HG03521 (cell line): ENCODE results near the gene GSPT2.
"Not testable (repeated sequence)": the region's sequence is repeated elsewhere in the genome, so short reads cannot be mapped to it uniquely, and the experiment has no call there.

Experiments
- ATAC-seq: cut with Tn5 transposase; IDR thresholded peaks from one replicate; pipeline ENCODE4 v1.9.1; 2021; ENCODE audit warnings: mild to moderate bottlenecking, moderate library complexity; ENCODE audit not compliant: unreplicated experiment

GSPT2 gene

GRCh38 chrX:51743179-51743957 lies at the start of gene GSPT2:
GSPT2 (plus strand) TSS chrX:51743442; CDS start chrX:51743627, 185 bp downstream.
- peak; percentile 96 for ATAC-seq

DNA sequence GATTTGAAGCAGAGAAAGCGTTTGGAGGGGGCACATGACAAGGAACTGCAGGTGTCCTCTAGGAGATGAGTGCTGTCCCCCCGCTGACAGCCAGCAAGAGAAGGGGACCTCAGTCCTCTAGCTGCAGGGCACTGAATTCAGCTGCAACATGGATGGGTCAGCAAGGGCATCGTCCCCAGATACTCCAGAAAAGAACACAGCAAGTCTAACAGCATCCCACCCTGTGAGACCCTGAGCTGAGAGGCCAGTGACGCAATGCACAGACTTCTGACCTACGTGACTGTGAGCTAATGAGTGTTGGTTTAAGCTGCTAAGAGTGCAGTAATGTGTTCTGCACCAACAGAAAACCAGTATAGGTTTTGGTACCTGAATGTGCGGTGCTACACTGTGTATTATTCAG lies 49.0 kb upstream of the GSPT2 start:
- ATAC-seq: no peak

- ATAC-seq: no peak
Measured at GRCh38 chrX:51697397-51697796, 45.8 kb upstream of the GSPT2 start.

- not testable (repeated sequence) for ATAC-seq
Measured at GRCh38 chrX:51710277-51711164, 32.7 kb upstream of the GSPT2 start, which contains the start of gene CENPVL1. CENPVL1 (plus strand) TSS chrX:51710512; CDS start chrX:51710512, 0 bp downstream.

GRCh38 chrX:51712943-51713647 lies 30.1 kb upstream of the GSPT2 start:
- not testable (repeated sequence) for ATAC-seq

DNA sequence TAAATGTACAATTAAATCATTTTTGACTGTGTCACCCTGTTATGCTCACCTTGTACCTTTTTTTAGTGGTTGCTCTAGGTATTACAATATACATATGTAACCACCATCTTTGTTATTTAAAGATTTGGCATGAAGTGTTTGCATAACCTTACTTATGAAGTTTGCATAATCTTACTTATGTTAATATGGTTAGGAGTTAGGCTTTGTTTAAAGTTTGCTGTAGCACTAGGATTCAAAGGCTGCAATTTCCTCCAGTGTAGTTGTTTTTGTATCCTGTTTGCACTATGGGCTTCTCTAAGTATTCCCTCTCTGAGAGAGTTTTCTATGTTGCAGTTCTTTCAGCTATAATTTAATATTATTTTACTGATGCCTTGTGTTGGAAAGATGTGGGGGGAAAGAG lies 15.0 kb upstream of the GSPT2 start:
- ATAC-seq: no peak

DNA sequence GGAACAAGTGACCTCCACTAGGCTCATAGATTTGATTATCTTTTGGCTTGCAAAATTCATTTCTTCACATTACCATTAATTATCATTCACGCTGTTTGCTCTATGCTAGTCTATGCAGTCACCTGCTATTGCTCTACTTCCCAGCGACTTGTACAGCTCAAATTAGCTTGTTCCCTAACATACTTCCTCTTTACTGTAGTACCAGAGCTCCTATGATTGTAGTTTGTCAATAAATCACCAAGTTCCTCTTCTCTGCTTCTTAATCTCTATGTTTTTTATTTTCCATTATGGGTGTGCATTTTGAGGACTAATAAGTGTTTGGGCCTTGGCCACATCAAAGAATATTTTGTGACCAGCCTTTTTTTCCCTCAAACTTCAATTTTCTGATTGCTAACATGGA lies 6.2 kb upstream of the GSPT2 start:
- no peak for ATAC-seq

DNA sequence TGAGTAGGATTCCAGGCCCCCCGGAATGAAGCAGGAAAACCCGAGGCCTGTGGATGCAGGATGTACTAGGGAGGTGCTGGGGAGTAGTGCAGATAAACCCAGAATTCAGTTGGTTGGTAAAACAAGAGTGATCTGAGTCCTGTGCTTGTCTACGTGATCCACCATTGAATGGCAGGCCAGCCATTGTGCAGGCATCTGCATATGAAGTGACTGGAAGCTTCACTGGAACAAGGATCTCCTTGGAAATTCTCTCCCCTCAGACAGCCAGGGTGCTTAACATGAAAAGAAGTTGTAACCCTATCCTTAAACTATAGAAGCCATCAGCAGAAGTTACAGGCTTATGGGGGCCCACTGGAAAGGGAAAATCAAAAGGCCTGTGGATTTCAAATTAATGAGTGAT lies 656 bp upstream of the GSPT2 start:
- ATAC-seq: no peak

GRCh38 chrX:51747671-51748070 lies 4.4 kb downstream of the GSPT2 start:
- no peak for ATAC-seq

- ATAC-seq: no peak
Measured at GRCh38 chrX:51759055-51759839, 16.0 kb downstream of the GSPT2 start.

GRCh38 chrX:51760657-51761056 lies 17.4 kb downstream of the GSPT2 start:
- no peak for ATAC-seq

GRCh38 chrX:51766546-51766945 lies 23.3 kb downstream of the GSPT2 start:
- ATAC-seq: no peak

GRCh38 chrX:51776851-51777250 lies 33.6 kb downstream of the GSPT2 start:
- ATAC-seq: no peak

- no peak for ATAC-seq
Measured at GRCh38 chrX:51779306-51779705, 36.1 kb downstream of the GSPT2 start.

DNA sequence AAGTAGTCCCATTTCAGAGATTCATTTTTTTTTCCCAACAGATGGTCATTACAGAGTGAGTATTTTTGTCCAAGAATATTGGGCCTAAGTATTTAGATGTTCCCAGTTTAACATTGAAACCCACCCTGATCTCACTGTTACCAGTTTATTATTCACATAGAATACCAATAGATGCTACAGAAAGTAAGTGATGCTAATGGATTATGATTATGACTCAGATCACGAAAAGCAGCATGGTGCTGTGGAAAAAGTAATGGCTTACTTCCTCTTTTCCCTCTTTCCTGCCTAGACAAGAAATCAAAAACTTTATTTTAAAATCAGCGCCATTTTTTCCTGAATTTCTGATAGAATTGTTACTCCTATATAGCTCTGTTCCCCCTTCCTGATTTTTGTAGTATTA lies 51.9 kb downstream of the GSPT2 start:
- no peak for ATAC-seq
